SU-DHL-6 (cell line): ENCODE data around the gene GART.

ENCODE experiments used
- H2AFZ ChIP-seq: fragments of 200-600 bp; sonication (generic); 2 replicates; pipeline ENCODE4 v1.6.1; 2014; ENCODE audit warnings: low read depth, mild to moderate bottlenecking, moderate library complexity, mixed read lengths, antibody characterized with exemption, low read length; ENCODE audit not compliant: severe bottlenecking
- H3F3A ChIP-seq: fragments of 200-600 bp; shearing (Covaris generic); 2 replicates; pipeline ENCODE4 v1.6.0; 2016; ENCODE audit warnings: antibody characterized with exemption, mild to moderate bottlenecking; ENCODE audit not compliant: insufficient read depth
- H3K27ac ChIP-seq: fragments of 200-600 bp; sonication (generic); 2 replicates; pipeline ENCODE4 v1.5.1; 2016; ENCODE audit warnings: low read depth, mild to moderate bottlenecking, low read length, moderate library complexity, mixed read lengths
- H3K27me3 ChIP-seq: fragments of 200-600 bp; sonication (generic), shearing (Covaris generic); 2 replicates; pipeline ENCODE4 v1.6.0; 2014; ENCODE audit warnings: mild to moderate bottlenecking, low read length
- H3K36me3 ChIP-seq: fragments of 200-600 bp; sonication (generic); 2 replicates; pipeline ENCODE4 v1.6.1; 2014; ENCODE audit warnings: mild to moderate bottlenecking, low read length, mixed read lengths
- H3K4me2 ChIP-seq: fragments of 300-600, 200-600 bp; shearing (Covaris generic), sonication (generic); 2 replicates; pipeline ENCODE4 v1.6.0; 2014; ENCODE audit warnings: low read length, low read depth, mild to moderate bottlenecking; ENCODE audit not compliant: poor library complexity, severe bottlenecking
- H3K4me3 ChIP-seq: fragments of 200-600 bp; sonication (generic); 2 replicates; pipeline ENCODE4 v1.5.1; 2014; ENCODE audit warnings: antibody characterized with exemption, low read length, mild to moderate bottlenecking, mixed read lengths; ENCODE audit not compliant: insufficient read depth, poor library complexity, severe bottlenecking
- H3K79me2 ChIP-seq: fragments of 200-600 bp; sonication (generic); 2 replicates; pipeline ENCODE4 v1.6.1; 2014; ENCODE audit warnings: mild to moderate bottlenecking, low read length, moderate library complexity; ENCODE audit not compliant: insufficient read depth
- H3K9ac ChIP-seq: fragments of 200-600 bp; sonication (generic); 2 replicates; pipeline ENCODE4 v1.7.0; 2014; ENCODE audit warnings: mild to moderate bottlenecking, low read length
- H3K9me2 ChIP-seq: fragments of 200-600 bp; sonication (generic); replicated peaks from 2 replicates; pipeline ENCODE4 v1.6.1; 2014; ENCODE audit warnings: low read length; ENCODE audit not compliant: insufficient read depth
- H3K9me3 ChIP-seq: fragments of 200-600 bp; sonication (generic); 2 replicates; pipeline ENCODE4 v1.6.1; 2014; ENCODE audit warnings: low read length, mixed read lengths; ENCODE audit not compliant: insufficient read depth
- H4K20me1 ChIP-seq: fragments of 200-600 bp; sonication (generic); 2 replicates; pipeline ENCODE4 v1.6.1; 2014; ENCODE audit warnings: low read depth, mild to moderate bottlenecking, antibody characterized with exemption, low read length, moderate library complexity, mixed read lengths
- CTCF ChIP-seq: fragments of 200-600 bp; sonication (generic); IDR thresholded peaks from one replicate; pipeline ENCODE4 v1.5.1; 2017; ENCODE audit warnings: antibody characterized with exemption, mild to moderate bottlenecking, low read length, moderate library complexity; ENCODE audit not compliant: insufficient read depth, poor library complexity, severe bottlenecking
- EZH2phosphoT487 ChIP-seq: fragments of 200-600 bp; sonication (generic), shearing (Covaris generic); conservative IDR thresholded peaks from 2 replicates; pipeline ENCODE4 v1.6.1; 2018; ENCODE audit warnings: mild to moderate bottlenecking, antibody characterized with exemption, low read length, moderate library complexity, mixed read lengths

Gene GART

GRCh38 chr21:33572350-33572749 lies 30.4 kb upstream of the GART start:
- no peak overlapping the region for H3K9ac ChIP-seq
- H3K9me3 ChIP-seq = no peaks in the 10 kb centered on the region
- H3F3A ChIP-seq = peaks cover 71% of the 10 kb centered on the region
- H3K4me2 ChIP-seq = no peak overlapping the region
- no peak for TF ChIP-seq CTCF
- no peak for TF ChIP-seq EZH2phosphoT487
- H3K27me3 ChIP-seq = no peaks in the 10 kb centered on the region
- no peaks in the 10 kb centered on the region; the same call in 1 of the 2 replicates for H3K79me2 ChIP-seq
- H3K36me3 ChIP-seq = peaks cover 82% of the 10 kb centered on the region
- no peak overlapping the region for H3K27ac ChIP-seq
- H4K20me1 ChIP-seq = no peaks in the 10 kb centered on the region
- H2AFZ ChIP-seq = no peak overlapping the region
- H3K4me3 ChIP-seq = no peak overlapping the region
- no peaks in the 10 kb centered on the region for H3K9me2 ChIP-seq

GRCh38 chr21:33569991-33570390 lies 28.1 kb upstream of the GART start:
- H3K27ac ChIP-seq = no peak overlapping the region
- H2AFZ ChIP-seq = no peak overlapping the region
- peaks cover 74% of the 10 kb centered on the region for H3K36me3 ChIP-seq
- no peak overlapping the region for H3K9ac ChIP-seq
- H3K9me3 ChIP-seq = no peaks in the 10 kb centered on the region
- peaks cover 3% of the 10 kb centered on the region; the same call in 1 of the 2 replicates for H3K79me2 ChIP-seq
- H3K4me2 ChIP-seq = no peak overlapping the region
- no peaks in the 10 kb centered on the region for H3K27me3 ChIP-seq
- TF ChIP-seq EZH2phosphoT487 (no peak), CTCF (no peak)
- H3K4me3 ChIP-seq = no peak overlapping the region
- peaks cover 69% of the 10 kb centered on the region for H3F3A ChIP-seq
- H4K20me1 ChIP-seq = no peaks in the 10 kb centered on the region
- H3K9me2 ChIP-seq = no peaks in the 10 kb centered on the region

- H3K79me2 ChIP-seq = peaks cover 11% of the 10 kb centered on the region; the same call in 1 of the 2 replicates
- H4K20me1 ChIP-seq = peaks cover 8% of the 10 kb centered on the region
Measured at GRCh38 chr21:33568448-33568847, 26.5 kb upstream of the GART start.

More at GRCh38 chr21:33568448-33568847, 26.5 kb upstream of the GART start:
- H3K4me3 ChIP-seq = no peak overlapping the region
- H3K36me3 ChIP-seq = peaks cover 73% of the 10 kb centered on the region
- no peak for TF ChIP-seq CTCF
- TF ChIP-seq EZH2phosphoT487 = no peak
- H2AFZ ChIP-seq = no peak overlapping the region
- no peaks in the 10 kb centered on the region for H3K27me3 ChIP-seq
- H3K9me3 ChIP-seq = no peaks in the 10 kb centered on the region
- H3F3A ChIP-seq = peaks cover 64% of the 10 kb centered on the region
- no peak overlapping the region for H3K9ac ChIP-seq
- H3K4me2 ChIP-seq = no peak overlapping the region
- H3K27ac ChIP-seq = no peak overlapping the region
- no peaks in the 10 kb centered on the region for H3K9me2 ChIP-seq
